HepG2 (cell line): Measurements from ENCODE around the gene FXR2. TPM values are rescaled to one million over a fixed set of nuclear protein-coding genes. Genes with fewer than 3 reads are reported as not detected.

ENCODE experiments used
- ATM ChIP-seq: fragments of 450-650 bp; IDR thresholded peaks from 2 replicates; pipeline ENCODE4 v1.7.1; 2017; ENCODE audit warnings: mild to moderate bottlenecking, borderline replicate concordance
- EED ChIP-seq: sonication (generic); formaldehyde crosslinking; IDR thresholded peaks from 2 replicates; pipeline ENCODE4 v1.5.0; 2020; ENCODE audit warnings: mild to moderate bottlenecking, missing genetic modification reagents
- ELF1 ChIP-seq: sonication (generic); formaldehyde crosslinking; IDR thresholded peaks from 2 replicates; pipeline ENCODE4 v1.4.0; 2020; ENCODE audit warnings: missing genetic modification reagents
- GTF2F1 ChIP-seq: fragments of 150-350 bp; IDR thresholded peaks from 2 replicates; pipeline ENCODE4 v1.6.1; 2014; ENCODE audit warnings: low read length
- HNRNPUL1 ChIP-seq: fragments of 200-400 bp; formaldehyde crosslinking; IDR thresholded peaks from 2 replicates; pipeline ENCODE4 v1.6.1; 2017; ENCODE audit warnings: low read depth, mild to moderate bottlenecking, low read length, moderate library complexity
- KLF9 ChIP-seq: IDR thresholded peaks from 2 replicates; pipeline ENCODE4 v1.6.1; 2016; ENCODE audit warnings: low read depth
- NFIC ChIP-seq: IDR thresholded peaks from 2 replicates; pipeline ENCODE4 v1.6.1; 2012; ENCODE audit warnings: mild to moderate bottlenecking, low read length, inconsistent platforms
- SOX5 ChIP-seq: IDR thresholded peaks from 2 replicates; pipeline ENCODE4 v1.6.1; 2016; ENCODE audit warnings: borderline replicate concordance
- SP2 ChIP-seq: sonication (generic); formaldehyde crosslinking; IDR thresholded peaks from 2 replicates; pipeline ENCODE4 v1.5.1; 2020; ENCODE audit warnings: mild to moderate bottlenecking, missing genetic modification reagents
- ZBTB7B ChIP-seq: sonication (generic); formaldehyde crosslinking; IDR thresholded peaks from 2 replicates; pipeline ENCODE4 v1.4.0; 2020; ENCODE audit warnings: missing genetic modification reagents
- ZMYM3 ChIP-seq: sonication (generic); formaldehyde crosslinking; IDR thresholded peaks from 2 replicates; pipeline ENCODE4 v1.5.1; 2020; ENCODE audit warnings: mild to moderate bottlenecking, missing genetic modification reagents
- ZNF670 ChIP-seq: sonication (generic); formaldehyde crosslinking; IDR thresholded peaks from 2 replicates; pipeline ENCODE4 v1.8.0; 2022; ENCODE audit warnings: mild to moderate bottlenecking, missing genetic modification reagents, borderline replicate concordance
- ZSCAN21 ChIP-seq: sonication (generic); formaldehyde crosslinking; IDR thresholded peaks from 2 replicates; pipeline ENCODE4 v1.8.0; 2022; ENCODE audit warnings: mild to moderate bottlenecking, missing genetic modification reagents, moderate library complexity, borderline replicate concordance
- polyA plus RNA-seq, 8 experiments: library from polyadenylated mRNA; depleted of rRNA in 3 of 8; stranded (reverse) in 7 of 8; unstranded in 1 of 8; fragments of >200 nt; fragmentation: Illumina TruSeq in 4 of 8; extraction: Trizol in 4 of 8; gene quantifications; 2 replicates each; pipeline versions ENCODE4 v1.2.1 to v1.2.3, GENCODE V29; 2011 to 2016; ENCODE audit warnings: low read depth in 4 of 8, missing spikeins in 1 of 8, mixed read lengths in 1 of 8; ENCODE audit not compliant: insufficient read depth in 1 of 8
- total RNA-seq, 5 experiments: library from RNA; depleted of rRNA; stranded (reverse); fragments of >200 nt; fragmentation: Illumina TruSeq; extraction: Trizol; gene quantifications; 2 replicates each; pipeline ENCODE4 v1.2.3, GENCODE V29; 2016; ENCODE audit warnings: low read depth in 1 of 5
- TF ChIP-seq, protein P1 (sequence below): sonication (generic); formaldehyde crosslinking; IDR thresholded peaks from 2 replicates; pipeline ENCODE4 v1.4.0; 2020; ENCODE audit warnings: low read depth, mild to moderate bottlenecking, missing genetic modification reagents
- TF ChIP-seq, protein P2 (sequence below): sonication (generic); formaldehyde crosslinking; IDR thresholded peaks from 2 replicates; pipeline ENCODE4 v1.4.0; 2020; ENCODE audit warnings: mild to moderate bottlenecking, missing genetic modification reagents
- TF ChIP-seq, protein P3 (sequence below): sonication (generic); formaldehyde crosslinking; IDR thresholded peaks from 2 replicates; pipeline ENCODE4 v1.8.1; 2023; ENCODE audit warnings: mild to moderate bottlenecking, missing genetic modification reagents
- TF ChIP-seq, protein P4 (sequence below): sonication (generic); formaldehyde crosslinking; IDR thresholded peaks from 2 replicates; pipeline ENCODE4 v1.9.0; 2021; ENCODE audit warnings: missing genetic modification reagents, borderline replicate concordance
- TF ChIP-seq, protein P5 (sequence below): sonication (generic); formaldehyde crosslinking; IDR thresholded peaks from 2 replicates; pipeline ENCODE4 v1.8.0; 2022; ENCODE audit warnings: missing genetic modification reagents, low read depth, mild to moderate bottlenecking, borderline replicate concordance
- TF ChIP-seq, protein P6 (sequence below): IDR thresholded peaks from 2 replicates; pipeline ENCODE4 v1.4.0; 2020; ENCODE audit warnings: mild to moderate bottlenecking, missing genetic modification reagents

The FXR2 gene
- total and polyA plus RNA-seq, 2 of the 13 experiments (the other 11 are each of a cell fraction or from before 2014, with no cell fraction given): 20.9 to 24.4 TPM

DNA sequence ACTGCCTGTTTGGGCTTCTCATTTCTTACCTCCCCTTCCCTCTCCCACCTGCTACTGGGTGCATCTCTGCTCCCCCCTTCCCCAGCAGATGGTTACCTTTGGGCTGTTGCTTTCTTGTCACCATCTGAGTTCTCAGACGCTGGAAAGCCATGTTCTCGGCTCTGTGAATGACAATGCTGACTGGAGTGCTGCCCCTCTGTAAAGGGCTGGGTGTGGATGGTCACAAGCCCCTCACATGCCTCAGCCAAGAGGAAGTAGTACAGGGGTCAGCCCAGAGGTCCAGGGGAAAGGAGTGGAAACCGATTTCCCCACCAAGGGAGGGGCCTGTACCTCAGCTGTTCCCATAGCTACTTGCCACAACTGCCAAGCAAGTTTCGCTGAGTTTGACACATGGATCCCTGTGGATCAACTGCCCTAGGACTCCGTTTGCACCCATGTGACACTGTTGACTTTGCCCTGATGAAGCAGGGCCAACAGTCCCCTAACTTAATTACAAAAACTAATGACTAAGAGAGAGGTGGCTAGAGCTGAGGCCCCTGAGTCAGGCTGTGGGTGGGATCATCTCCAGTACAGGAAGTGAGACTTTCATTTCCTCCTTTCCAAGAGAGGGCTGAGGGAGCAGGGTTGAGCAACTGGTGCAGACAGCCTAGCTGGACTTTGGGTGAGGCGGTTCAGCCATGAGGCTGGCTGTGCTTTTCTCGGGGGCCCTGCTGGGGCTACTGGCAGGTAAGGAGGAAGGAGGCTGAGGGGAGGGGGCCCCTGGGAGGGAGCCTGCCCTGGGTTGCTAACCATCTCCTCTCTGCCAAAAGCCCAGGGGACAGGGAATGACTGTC, 35.5 kb downstream of the FXR2 start, which contains the start of gene CD68 (continued):
- TF ChIP-seq, protein P1, sequence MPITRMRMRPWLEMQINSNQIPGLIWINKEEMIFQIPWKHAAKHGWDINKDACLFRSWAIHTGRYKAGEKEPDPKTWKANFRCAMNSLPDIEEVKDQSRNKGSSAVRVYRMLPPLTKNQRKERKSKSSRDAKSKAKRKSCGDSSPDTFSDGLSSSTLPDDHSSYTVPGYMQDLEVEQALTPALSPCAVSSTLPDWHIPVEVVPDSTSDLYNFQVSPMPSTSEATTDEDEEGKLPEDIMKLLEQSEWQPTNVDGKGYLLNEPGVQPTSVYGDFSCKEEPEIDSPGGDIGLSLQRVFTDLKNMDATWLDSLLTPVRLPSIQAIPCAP: no peak
- TF ChIP-seq SOX5 (peak; percentile 67), ZMYM3 (CRISPR knock-in tag) (peak; percentile 17; the same call in 1 of the 2 replicates), NFIC (peak; percentile 71; the same call in 1 of the 2 replicates), ATM (no peak), ZBTB7B (CRISPR knock-in tag) (no peak), GTF2F1 (no peak), KLF9 (no peak), ZNF670 (peak; percentile 81; the same call in 1 of the 2 replicates), EED (CRISPR knock-in tag) (no peak), ZSCAN21 (CRISPR knock-in tag) (peak; percentile 50; the same call in 1 of the 2 replicates), HNRNPUL1 (no peak), ELF1 (peak; percentile 80), SP2 (no peak)
- TF ChIP-seq, protein P2, sequence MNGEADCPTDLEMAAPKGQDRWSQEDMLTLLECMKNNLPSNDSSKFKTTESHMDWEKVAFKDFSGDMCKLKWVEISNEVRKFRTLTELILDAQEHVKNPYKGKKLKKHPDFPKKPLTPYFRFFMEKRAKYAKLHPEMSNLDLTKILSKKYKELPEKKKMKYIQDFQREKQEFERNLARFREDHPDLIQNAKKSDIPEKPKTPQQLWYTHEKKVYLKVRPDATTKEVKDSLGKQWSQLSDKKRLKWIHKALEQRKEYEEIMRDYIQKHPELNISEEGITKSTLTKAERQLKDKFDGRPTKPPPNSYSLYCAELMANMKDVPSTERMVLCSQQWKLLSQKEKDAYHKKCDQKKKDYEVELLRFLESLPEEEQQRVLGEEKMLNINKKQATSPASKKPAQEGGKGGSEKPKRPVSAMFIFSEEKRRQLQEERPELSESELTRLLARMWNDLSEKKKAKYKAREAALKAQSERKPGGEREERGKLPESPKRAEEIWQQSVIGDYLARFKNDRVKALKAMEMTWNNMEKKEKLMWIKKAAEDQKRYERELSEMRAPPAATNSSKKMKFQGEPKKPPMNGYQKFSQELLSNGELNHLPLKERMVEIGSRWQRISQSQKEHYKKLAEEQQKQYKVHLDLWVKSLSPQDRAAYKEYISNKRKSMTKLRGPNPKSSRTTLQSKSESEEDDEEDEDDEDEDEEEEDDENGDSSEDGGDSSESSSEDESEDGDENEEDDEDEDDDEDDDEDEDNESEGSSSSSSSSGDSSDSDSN (CRISPR knock-in tag): peak; percentile 43
- TF ChIP-seq, protein P3, sequence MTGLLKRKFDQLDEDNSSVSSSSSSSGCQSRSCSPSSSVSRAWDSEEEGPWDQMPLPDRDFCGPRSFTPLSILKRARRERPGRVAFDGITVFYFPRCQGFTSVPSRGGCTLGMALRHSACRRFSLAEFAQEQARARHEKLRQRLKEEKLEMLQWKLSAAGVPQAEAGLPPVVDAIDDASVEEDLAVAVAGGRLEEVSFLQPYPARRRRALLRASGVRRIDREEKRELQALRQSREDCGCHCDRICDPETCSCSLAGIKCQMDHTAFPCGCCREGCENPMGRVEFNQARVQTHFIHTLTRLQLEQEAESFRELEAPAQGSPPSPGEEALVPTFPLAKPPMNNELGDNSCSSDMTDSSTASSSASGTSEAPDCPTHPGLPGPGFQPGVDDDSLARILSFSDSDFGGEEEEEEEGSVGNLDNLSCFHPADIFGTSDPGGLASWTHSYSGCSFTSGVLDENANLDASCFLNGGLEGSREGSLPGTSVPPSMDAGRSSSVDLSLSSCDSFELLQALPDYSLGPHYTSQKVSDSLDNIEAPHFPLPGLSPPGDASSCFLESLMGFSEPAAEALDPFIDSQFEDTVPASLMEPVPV (CRISPR knock-in tag): no peak; the same call in 1 of the 2 replicates
- TF ChIP-seq, protein P4, sequence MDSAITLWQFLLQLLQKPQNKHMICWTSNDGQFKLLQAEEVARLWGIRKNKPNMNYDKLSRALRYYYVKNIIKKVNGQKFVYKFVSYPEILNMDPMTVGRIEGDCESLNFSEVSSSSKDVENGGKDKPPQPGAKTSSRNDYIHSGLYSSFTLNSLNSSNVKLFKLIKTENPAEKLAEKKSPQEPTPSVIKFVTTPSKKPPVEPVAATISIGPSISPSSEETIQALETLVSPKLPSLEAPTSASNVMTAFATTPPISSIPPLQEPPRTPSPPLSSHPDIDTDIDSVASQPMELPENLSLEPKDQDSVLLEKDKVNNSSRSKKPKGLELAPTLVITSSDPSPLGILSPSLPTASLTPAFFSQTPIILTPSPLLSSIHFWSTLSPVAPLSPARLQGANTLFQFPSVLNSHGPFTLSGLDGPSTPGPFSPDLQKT: no peak
- TF ChIP-seq, protein P5, sequence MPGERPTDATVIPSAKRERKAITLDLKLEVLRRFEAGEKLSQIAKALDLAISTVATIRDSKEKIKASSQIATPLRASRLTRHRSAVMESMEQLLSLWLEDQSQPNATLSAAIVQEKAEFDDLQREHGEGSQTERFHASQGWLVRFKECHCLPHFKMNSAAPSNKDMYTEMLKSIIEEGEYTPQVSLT (CRISPR knock-in tag): no peak
- TF ChIP-seq, protein P6, sequence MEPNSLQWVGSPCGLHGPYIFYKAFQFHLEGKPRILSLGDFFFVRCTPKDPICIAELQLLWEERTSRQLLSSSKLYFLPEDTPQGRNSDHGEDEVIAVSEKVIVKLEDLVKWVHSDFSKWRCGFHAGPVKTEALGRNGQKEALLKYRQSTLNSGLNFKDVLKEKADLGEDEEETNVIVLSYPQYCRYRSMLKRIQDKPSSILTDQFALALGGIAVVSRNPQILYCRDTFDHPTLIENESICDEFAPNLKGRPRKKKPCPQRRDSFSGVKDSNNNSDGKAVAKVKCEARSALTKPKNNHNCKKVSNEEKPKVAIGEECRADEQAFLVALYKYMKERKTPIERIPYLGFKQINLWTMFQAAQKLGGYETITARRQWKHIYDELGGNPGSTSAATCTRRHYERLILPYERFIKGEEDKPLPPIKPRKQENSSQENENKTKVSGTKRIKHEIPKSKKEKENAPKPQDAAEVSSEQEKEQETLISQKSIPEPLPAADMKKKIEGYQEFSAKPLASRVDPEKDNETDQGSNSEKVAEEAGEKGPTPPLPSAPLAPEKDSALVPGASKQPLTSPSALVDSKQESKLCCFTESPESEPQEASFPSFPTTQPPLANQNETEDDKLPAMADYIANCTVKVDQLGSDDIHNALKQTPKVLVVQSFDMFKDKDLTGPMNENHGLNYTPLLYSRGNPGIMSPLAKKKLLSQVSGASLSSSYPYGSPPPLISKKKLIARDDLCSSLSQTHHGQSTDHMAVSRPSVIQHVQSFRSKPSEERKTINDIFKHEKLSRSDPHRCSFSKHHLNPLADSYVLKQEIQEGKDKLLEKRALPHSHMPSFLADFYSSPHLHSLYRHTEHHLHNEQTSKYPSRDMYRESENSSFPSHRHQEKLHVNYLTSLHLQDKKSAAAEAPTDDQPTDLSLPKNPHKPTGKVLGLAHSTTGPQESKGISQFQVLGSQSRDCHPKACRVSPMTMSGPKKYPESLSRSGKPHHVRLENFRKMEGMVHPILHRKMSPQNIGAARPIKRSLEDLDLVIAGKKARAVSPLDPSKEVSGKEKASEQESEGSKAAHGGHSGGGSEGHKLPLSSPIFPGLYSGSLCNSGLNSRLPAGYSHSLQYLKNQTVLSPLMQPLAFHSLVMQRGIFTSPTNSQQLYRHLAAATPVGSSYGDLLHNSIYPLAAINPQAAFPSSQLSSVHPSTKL (CRISPR knock-in tag): peak; percentile 34; the same call in 1 of the 2 replicates
